Left ventricle myocardium inferior (tissue), 1 donor: ENCODE results near the gene SPECC1. TPM values are rescaled to one million over a fixed set of nuclear protein-coding genes. Genes with fewer than 3 reads are reported as not detected.
"Not testable (repeated sequence)": the region's sequence is repeated elsewhere in the genome, so short reads cannot be mapped to it uniquely, and the experiment has no call there.

Experiments
- DNase-seq: peaks from one replicate; pipeline ENCODE4 v3.0.0-alpha.2; 2020
- H3K27ac ChIP-seq: fragments of 200-600 bp; replicated peaks from 2 replicates; pipeline ENCODE4 v1.8.0; 2021
- H3K27me3 ChIP-seq: fragments of 200-600 bp; 2 replicates; pipeline ENCODE4 v1.8.0; 2021; ENCODE audit warnings: low read depth
- H3K36me3 ChIP-seq: fragments of 200-600 bp; 2 replicates; pipeline ENCODE4 v1.8.0; 2021
- H3K4me1 ChIP-seq: fragments of 200-600 bp; 2 replicates; pipeline ENCODE4 v1.8.0; 2021
- H3K4me3 ChIP-seq: fragments of 200-600 bp; 2 replicates; pipeline ENCODE4 v1.8.0; 2021; ENCODE audit warnings: mild to moderate bottlenecking, moderate library complexity
- H3K9me3 ChIP-seq: fragments of 200-600 bp; replicated peaks from 2 replicates; pipeline ENCODE4 v1.8.0; 2021
- CTCF ChIP-seq: fragments of 200-600 bp; IDR thresholded peaks from 2 replicates; pipeline ENCODE4 v1.8.0; 2021; ENCODE audit warnings: antibody characterized with exemption, mild to moderate bottlenecking, borderline replicate concordance
- intact Hi-C: fragments of 100-400 bp; cut with micrococcal nuclease; formaldehyde crosslinking; loops from one replicate; pipeline ENCODE4 v1.11.0; 2022
- total RNA-seq: library from RNA; stranded (reverse); fragmentation: NEBNext Ultra II Directional; extraction: Animal tissue kit (Norgen Biotek cat#: 25700); gene quantifications from one replicate; pipeline ENCODE4 v1.2.1, GENCODE V29; 2021
- donor health status: DM: no; HTN: yes; CAD: no; lungs with severe emphysema.

The SPECC1 gene
- total RNA-seq, 1 donor from 2014 or later, result 10.6 TPM

GRCh38 chr17:20320535-20321229 is 311.5 kb downstream of the SPECC1 start:
- DNase-seq, result peak; percentile 49
- H3K27ac ChIP-seq, H3K4me1 ChIP-seq, intact Hi-C loops, H3K9me3 ChIP-seq, H3K27me3 ChIP-seq, H3K36me3 ChIP-seq: not testable (repeated sequence)
- peak overlapping the region; percentile 61 for H3K4me3 ChIP-seq
- peak; percentile 95 for TF ChIP-seq CTCF

GRCh38 chr17:20321357-20321756 is 312.2 kb downstream of the SPECC1 start:
- H3K9me3 ChIP-seq, H3K36me3 ChIP-seq, intact Hi-C loops, H3K4me1 ChIP-seq, H3K27ac ChIP-seq, DNase-seq, H3K27me3 ChIP-seq: not testable (repeated sequence)
- peak overlapping the region; percentile 61 for H3K4me3 ChIP-seq

GRCh38 chr17:20327739-20328138 is 318.6 kb downstream of the SPECC1 start:
- H3K36me3 ChIP-seq, H3K4me3 ChIP-seq, H3K27ac ChIP-seq, DNase-seq, H3K27me3 ChIP-seq, intact Hi-C loops, H3K4me1 ChIP-seq, H3K9me3 ChIP-seq: not testable (repeated sequence)

- intact Hi-C loops, H3K27ac ChIP-seq, H3K4me1 ChIP-seq, H3K27me3 ChIP-seq, H3K9me3 ChIP-seq, H3K36me3 ChIP-seq, H3K4me3 ChIP-seq, DNase-seq: not testable (repeated sequence)
Observed at GRCh38 chr17:20351405-20351804, 342.2 kb downstream of the SPECC1 start.

- H3K27ac ChIP-seq, H3K27me3 ChIP-seq, DNase-seq, H3K9me3 ChIP-seq, H3K4me1 ChIP-seq, H3K4me3 ChIP-seq, H3K36me3 ChIP-seq, intact Hi-C loops: not testable (repeated sequence)
Observed at GRCh38 chr17:20352567-20352966, 343.4 kb downstream of the SPECC1 start.

- intact Hi-C loops, DNase-seq, H3K27me3 ChIP-seq, H3K36me3 ChIP-seq, H3K4me3 ChIP-seq, H3K27ac ChIP-seq, H3K9me3 ChIP-seq, H3K4me1 ChIP-seq: not testable (repeated sequence)
Observed at GRCh38 chr17:20363846-20364245, 354.7 kb downstream of the SPECC1 start.

Other genes starting within 250 kb of the SPECC1 start
- gene ULK2, start 141.4 kb upstream of the SPECC1 start, total RNA-seq, result 19.1 TPM
- 12.9 TPM for gene AKAP10, start 31.5 kb upstream of the SPECC1 start, total RNA-seq